Heart left ventricle (tissue), 16 donors: ENCODE measurements around the gene VTCN1. TPM values are rescaled to one million over a fixed set of nuclear protein-coding genes. Genes with fewer than 3 reads are reported as not detected.
A peak's percentile ranks its signal among the peaks of the same experiment; 100 is the strongest.

Experiments used
- ATAC-seq, 4 donors: fragments of 200-7000 bp; cut with Tn5 transposase; one replicate each; pipeline ENCODE4 v1.9.1; 2020 to 2022; ENCODE audit warnings: moderate library complexity in 4 of 4, mild to moderate bottlenecking in 3 of 4, moderate number of reproducible peaks in 1 of 4
- DNase-seq, 5 donors: peaks; one replicate each; pipeline ENCODE4 v3.0.0-alpha.2; 2020
- H3K27ac ChIP-seq, 12 donors: fragments of 200-600 bp; sonication (generic) in 4 of 12; one replicate each; pipeline versions ENCODE4 v1.5.0 to v1.8.0; 2016 to 2022; ENCODE audit warnings: mild to moderate bottlenecking in 2 of 12
- H3K27me3 ChIP-seq, 9 donors: fragments of 200-600 bp; sonication (generic) in 2 of 9; one replicate each; pipeline versions ENCODE4 v1.5.1 to v1.8.0; 2016 to 2022; ENCODE audit warnings: mild to moderate bottlenecking in 3 of 9
- H3K36me3 ChIP-seq, 9 donors: fragments of 200-600 bp; sonication (generic) in 2 of 9; one replicate each; pipeline versions ENCODE4 v1.5.0 to v1.8.0; 2018 to 2022; ENCODE audit warnings: mild to moderate bottlenecking in 2 of 9
- H3K4me1 ChIP-seq, 12 donors: fragments of 200-600 bp; sonication (generic) in 4 of 12; one replicate each; pipeline versions ENCODE4 v1.5.0 to v1.8.0; 2016 to 2022; ENCODE audit warnings: mild to moderate bottlenecking in 3 of 12
- H3K4me3 ChIP-seq, 12 donors: fragments of 200-600 bp; sonication (generic) in 4 of 12; one replicate each; pipeline versions ENCODE4 v1.5.0 to v1.8.0; 2017 to 2022; ENCODE audit warnings: mild to moderate bottlenecking in 9 of 12, moderate library complexity in 4 of 12
- H3K9me3 ChIP-seq, 12 donors: fragments of 200-600 bp; sonication (generic) in 4 of 12; one replicate each; pipeline versions ENCODE4 v1.5.0 to v1.8.0; 2016 to 2022; ENCODE audit warnings: mild to moderate bottlenecking in 1 of 12
- CTCF ChIP-seq, 12 donors: fragments of 200-600 bp; sonication (generic) in 4 of 12; IDR thresholded peaks; one replicate each; pipeline versions ENCODE4 v1.5.0 to v1.8.0; 2018 to 2022; ENCODE audit warnings: antibody characterized with exemption in 12 of 12, mild to moderate bottlenecking in 5 of 12
- POLR2A ChIP-seq, 2 donors: fragments of 450-650 bp; IDR thresholded peaks; one replicate each; pipeline ENCODE4 v1.6.1; 2017; ENCODE audit warnings: antibody characterized with exemption in 2 of 2, mild to moderate bottlenecking in 2 of 2, moderate library complexity in 2 of 2
- WGBS, 4 donors: extraction: QIAGEN DNeasy Blood & Tissue Kit in 2 of 4; methylation state at CpG; one replicate each; pipeline versions ENCODE4 v1.1.5 to v1.1.7; 2013 to 2018; 5-methylcytosine and 5-hydroxymethylcytosine counted together
- intact Hi-C, 10 donors: fragments of 100-400 bp; cut with DNase I; formaldehyde crosslinking; loops; one replicate each; pipeline versions ENCODE4 v1.11.1 to v1.14.2; 2022
- polyA plus RNA-seq, 2 donors: library from polyadenylated mRNA; stranded (reverse); fragments of 200-250 nt; gene quantifications; one replicate each; pipeline ENCODE4 v1.2.3, GENCODE V29; 2013
- total RNA-seq, 9 donors: library from RNA; depleted of rRNA in 2 of 9; stranded (reverse); fragments of >200 nt in 2 of 9; fragmentation: NEBNext Ultra II Directional in 3 of 9; extraction: Animal tissue kit (Norgen Biotek cat#: 25700) in 3 of 9; gene quantifications; one replicate each; pipeline versions ENCODE4 v1.1.0 to v1.2.4, GENCODE V29; 2016 to 2023
- donor health status: ischemic (EF 13 %, LVEDD 7.1; RV severe dilation, severe dysfunction).
- donor health status: healthy with polysubstance abuse.
- donor health status: DM: no; HTN: yes; CAD: no.
- donor health status: DM: no; HTN: no; CAD: no.
- donor health status: ischemic (EF 25% LVEDD 6.9; RV normal size, moderate dysfunction).
- donor health status: ischemic (EF 25% LVEDD 5.7; RV mildly dilated, moderate dysfunction).
- donor health status: healthy.
- donor health status: DM: yes; HTN: yes; CAD: no.
- donor health status: ischemic (EF 35%, LVEDD 5.7; RV mildly dilated, moderate dysfunction).
- donor health status: nonischemic (EF 11% LVEDD 7.7; RV severe dilation, severe dysfunction).
- donor health status: DM: yes; HTN: yes; CAD: no.
- donor health status: PGD.
- donor health status: ischemic (EF 29% LVEDD 5.4; RV normal size, mild dysfunction).
- donor health status: nonischemic (EF 23%, LVEDD 6.1; RV moderate dilation, normal function).

VTCN1 gene
- total and polyA plus RNA-seq, 11 donors, result 0.09 to 0.16 TPM; not detected in 9

GRCh38 chr1:117150316-117150715 is 60.4 kb downstream of the VTCN1 start:
- no peak overlapping the region for H3K4me3 ChIP-seq
- H3K9me3 ChIP-seq, result no peaks in the 10 kb centered on the region
- intact Hi-C loops, result no loop called here
- peaks cover 0 to 17% (median 0%) of the 10 kb centered on the region in 12 donors for H3K4me1 ChIP-seq
- no peak for TF ChIP-seq CTCF (IDR thresholded peaks at IDR 0.05)
- TF ChIP-seq POLR2A (IDR thresholded peaks at IDR 0.05), result no peak
- WGBS, 4 donors, result 80 to 89% (median 85%) methylated on average over 2 of the region's 2 CpGs
- no peaks in the 10 kb centered on the region for H3K27me3 ChIP-seq
- no peaks in the 10 kb centered on the region for H3K36me3 ChIP-seq
- DNase-seq (no peak), ATAC-seq (no peak)
- H3K27ac ChIP-seq, result no peak overlapping the region

GRCh38 chr1:117147856-117148588 is 62.7 kb downstream of the VTCN1 start:
- no peak for ATAC-seq
- H3K27me3 ChIP-seq, result no peaks in the 10 kb centered on the region
- H3K4me1 ChIP-seq, result peaks cover 0 to 17% (median 0%) of the 10 kb centered on the region in 12 donors
- H3K9me3 ChIP-seq, result no peaks in the 10 kb centered on the region
- H3K4me3 ChIP-seq, result peak overlapping the region in 4 of 12 donors; percentile 34 to 43 (median 40)
- intact Hi-C loops, result no loop called here
- WGBS, 4 donors, result 56 to 84% (median 78%) methylated on average over 5 of the region's 5 CpGs
- no peak for DNase-seq
- H3K27ac ChIP-seq, result no peak overlapping the region
- no peak for TF ChIP-seq POLR2A (IDR thresholded peaks at IDR 0.05)
- no peak for TF ChIP-seq CTCF (IDR thresholded peaks at IDR 0.05)
- H3K36me3 ChIP-seq, result no peaks in the 10 kb centered on the region

- Histone ChIP-seq H3K27me3 (no peaks in the 10 kb centered on the region), H3K4me3 (peak overlapping the region in 6 of 12 donors; percentile 6 to 43 (median 36)), H3K4me1 (peaks cover 0 to 17% (median 0%) of the 10 kb centered on the region in 12 donors), H3K27ac (peak overlapping the region in 2 of 12 donors; percentile 32 to 45), H3K36me3 (no peaks in the 10 kb centered on the region), H3K9me3 (no peaks in the 10 kb centered on the region)
- intact Hi-C loops, result no loop called here
- no peak for DNase-seq
- no peak for TF ChIP-seq POLR2A (IDR thresholded peaks at IDR 0.05)
- WGBS, 4 donors, result 67 to 89% (median 75%) methylated on average over 4 of the region's 4 CpGs
- ATAC-seq, result no peak
Measured at GRCh38 chr1:117147341-117147831, 63.3 kb downstream of the VTCN1 start.

GRCh38 chr1:117146575-117147340 is 64.0 kb downstream of the VTCN1 start:
- no peaks in the 10 kb centered on the region for H3K9me3 ChIP-seq
- TF ChIP-seq POLR2A (IDR thresholded peaks at IDR 0.05) (no peak), CTCF (IDR thresholded peaks at IDR 0.05) (no peak)
- DNase-seq (no peak), ATAC-seq (peak; percentile 32 to 66 (median 45))
- H3K27ac ChIP-seq, result peak overlapping the region in 4 of 12 donors; percentile 16 to 45 (median 26)
- H3K27me3 ChIP-seq, result no peaks in the 10 kb centered on the region
- intact Hi-C loops, result no loop called here
- H3K36me3 ChIP-seq, result no peaks in the 10 kb centered on the region
- 30 to 35% (median 31%) methylated on average over 8 of the region's 8 CpGs for WGBS, 4 donors
- H3K4me3 ChIP-seq, result peak overlapping the region in 7 of 12 donors; percentile 6 to 43 (median 34)
- peaks cover 0 to 17% (median 0%) of the 10 kb centered on the region in 12 donors for H3K4me1 ChIP-seq
